ENCODE measurements around the gene HUNK.

HUNK gene

GRCh38 chr21:31873696-31874599 lies 1.1 kb downstream of the HUNK start:
- Histone ChIP-seq H3K27ac (ENCODE audit: low read depth, low read length) (peak overlapping the region; percentile 51), H3K27me3 (ENCODE audit: control insufficient read depth, insufficient read depth, low read length) (peaks cover 5% of the 10 kb centered on the region), H3K9ac (ENCODE audit: low read length) (no peak overlapping the region), H3K36me3 (ENCODE audit: control insufficient read depth, insufficient read depth, low read length) (no peaks in the 10 kb centered on the region), H3K4me3 (ENCODE audit: low read length) (peak overlapping the region; percentile 68), H3K4me1 (ENCODE audit: control insufficient read depth, insufficient read depth, low read length) (no peaks in the 10 kb centered on the region)

GRCh38 chr21:31874812-31875212 lies 2.0 kb downstream of the HUNK start:
- no peak overlapping the region for H3K9ac ChIP-seq (ENCODE audit: low read length)
- H3K27me3 ChIP-seq (ENCODE audit: control insufficient read depth, insufficient read depth, low read length) = peaks cover 5% of the 10 kb centered on the region
- no peaks in the 10 kb centered on the region for H3K36me3 ChIP-seq (ENCODE audit: control insufficient read depth, insufficient read depth, low read length)
- peak overlapping the region; percentile 43 for H3K4me3 ChIP-seq (ENCODE audit: low read length)
- H3K27ac ChIP-seq (ENCODE audit: low read depth, low read length) = peak overlapping the region; percentile 15
- no peaks in the 10 kb centered on the region for H3K4me1 ChIP-seq (ENCODE audit: control insufficient read depth, insufficient read depth, low read length)

- Histone ChIP-seq H3K36me3 (ENCODE audit: control insufficient read depth, insufficient read depth, low read length) (no peaks in the 10 kb centered on the region), H3K27ac (ENCODE audit: low read depth, low read length) (peak overlapping the region; percentile 15), H3K4me3 (ENCODE audit: low read length) (peak overlapping the region; percentile 43), H3K4me1 (ENCODE audit: control insufficient read depth, insufficient read depth, low read length) (no peaks in the 10 kb centered on the region), H3K9ac (ENCODE audit: low read length) (no peak overlapping the region), H3K27me3 (ENCODE audit: control insufficient read depth, insufficient read depth, low read length) (peaks cover 5% of the 10 kb centered on the region)
Observed at GRCh38 chr21:31875496-31876015, 2.7 kb downstream of the HUNK start.

- H3K27me3 ChIP-seq (ENCODE audit: control insufficient read depth, insufficient read depth, low read length) = peaks cover 5% of the 10 kb centered on the region
- H3K4me1 ChIP-seq (ENCODE audit: control insufficient read depth, insufficient read depth, low read length) = no peaks in the 10 kb centered on the region
- no peak overlapping the region for H3K9ac ChIP-seq (ENCODE audit: low read length)
- H3K4me3 ChIP-seq (ENCODE audit: low read length) = no peak overlapping the region
- no peak overlapping the region for H3K27ac ChIP-seq (ENCODE audit: low read depth, low read length)
- H3K36me3 ChIP-seq (ENCODE audit: control insufficient read depth, insufficient read depth, low read length) = no peaks in the 10 kb centered on the region
Observed at GRCh38 chr21:31877463-31877957, 4.7 kb downstream of the HUNK start.

DNA sequence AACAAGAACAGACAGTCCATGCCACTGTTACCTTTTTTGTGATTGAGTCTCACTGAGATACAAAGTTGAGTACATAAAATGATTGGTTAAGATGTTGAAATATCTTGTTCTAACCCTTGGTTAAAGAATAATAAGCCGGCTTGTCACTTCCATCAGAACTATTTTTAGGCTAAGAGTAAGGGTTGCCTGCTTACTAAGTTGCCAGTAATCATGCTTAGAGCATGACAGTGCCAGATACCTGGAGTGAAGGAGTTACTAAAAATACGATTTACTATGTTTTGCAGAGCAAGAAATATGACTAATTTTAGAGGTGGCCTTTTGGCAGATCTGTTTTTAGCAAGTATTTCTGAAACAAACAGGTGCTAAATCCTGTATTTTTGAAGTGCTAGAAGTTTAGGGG lies 6.0 kb downstream of the HUNK start:
- no peak overlapping the region for H3K27ac ChIP-seq (ENCODE audit: low read depth, low read length)

GRCh38 chr21:31879241-31879650 lies 6.4 kb downstream of the HUNK start:
- Histone ChIP-seq H3K27ac (ENCODE audit: low read depth, low read length) (no peak overlapping the region), H3K27me3 (ENCODE audit: control insufficient read depth, insufficient read depth, low read length) (peaks cover 5% of the 10 kb centered on the region), H3K4me3 (ENCODE audit: low read length) (no peak overlapping the region), H3K36me3 (ENCODE audit: control insufficient read depth, insufficient read depth, low read length) (no peaks in the 10 kb centered on the region), H3K9ac (ENCODE audit: low read length) (no peak overlapping the region), H3K4me1 (ENCODE audit: control insufficient read depth, insufficient read depth, low read length) (no peaks in the 10 kb centered on the region)

More for the DNA sequence above, 6.0 kb downstream of the HUNK start:
- Histone ChIP-seq H3K4me3 (ENCODE audit: low read length) (no peak overlapping the region), H3K4me1 (ENCODE audit: control insufficient read depth, insufficient read depth, low read length) (no peaks in the 10 kb centered on the region), H3K36me3 (ENCODE audit: control insufficient read depth, insufficient read depth, low read length) (no peaks in the 10 kb centered on the region), H3K9ac (ENCODE audit: low read length) (no peak overlapping the region), H3K27me3 (ENCODE audit: control insufficient read depth, insufficient read depth, low read length) (peaks cover 5% of the 10 kb centered on the region)

DNA sequence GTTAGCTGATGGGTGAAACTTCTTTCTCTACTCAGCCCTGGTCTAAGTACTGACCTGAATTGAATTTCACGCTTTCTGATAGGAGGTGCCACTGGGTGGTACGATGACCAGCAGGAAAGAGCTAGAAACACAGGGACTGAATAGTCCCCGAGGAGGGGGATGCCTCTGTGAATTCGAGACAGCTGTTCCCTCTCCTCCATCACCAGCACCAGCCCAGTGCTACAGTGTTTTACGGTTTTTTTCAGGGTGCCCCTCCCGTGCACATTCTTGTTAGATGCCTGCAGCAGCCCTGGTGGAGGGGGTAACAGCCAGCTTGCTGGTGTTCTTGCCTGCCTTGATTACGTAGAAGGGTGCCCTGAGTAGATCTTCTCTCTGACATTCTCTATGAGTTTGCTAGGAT lies 7.1 kb downstream of the HUNK start:
- Histone ChIP-seq H3K27me3 (ENCODE audit: control insufficient read depth, insufficient read depth, low read length) (peaks cover 3% of the 10 kb centered on the region), H3K36me3 (ENCODE audit: control insufficient read depth, insufficient read depth, low read length) (no peaks in the 10 kb centered on the region), H3K9ac (ENCODE audit: low read length) (no peak overlapping the region), H3K4me3 (ENCODE audit: low read length) (no peak overlapping the region), H3K27ac (ENCODE audit: low read depth, low read length) (no peak overlapping the region), H3K4me1 (ENCODE audit: control insufficient read depth, insufficient read depth, low read length) (no peaks in the 10 kb centered on the region)

GRCh38 chr21:31880816-31881215 lies 8.0 kb downstream of the HUNK start:
- no peak overlapping the region for H3K9ac ChIP-seq (ENCODE audit: low read length)
- no peaks in the 10 kb centered on the region for H3K4me1 ChIP-seq (ENCODE audit: control insufficient read depth, insufficient read depth, low read length)
- no peak overlapping the region for H3K4me3 ChIP-seq (ENCODE audit: low read length)
- no peak overlapping the region for H3K27ac ChIP-seq (ENCODE audit: low read depth, low read length)
- H3K27me3 ChIP-seq (ENCODE audit: control insufficient read depth, insufficient read depth, low read length) = no peaks in the 10 kb centered on the region
- H3K36me3 ChIP-seq (ENCODE audit: control insufficient read depth, insufficient read depth, low read length) = no peaks in the 10 kb centered on the region

DNA sequence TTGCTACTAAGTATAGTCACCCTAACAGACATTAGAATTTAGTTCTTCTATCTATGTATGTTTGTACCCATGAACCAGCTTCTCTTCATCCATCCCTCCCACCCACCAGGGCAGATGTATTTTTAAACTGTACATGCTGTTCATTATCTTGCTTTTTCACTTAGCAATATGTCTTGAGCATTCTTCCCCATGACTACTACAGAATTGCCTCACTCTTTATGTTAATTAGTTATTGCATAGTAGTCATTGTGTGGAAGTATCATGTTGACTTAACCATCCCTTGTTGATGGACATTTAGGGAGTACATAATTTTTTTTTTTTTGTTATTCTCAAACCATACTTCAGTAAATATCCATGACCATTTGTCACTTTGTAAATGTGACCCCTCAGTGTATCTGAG lies 9.9 kb downstream of the HUNK start:
- Histone ChIP-seq H3K36me3 (ENCODE audit: control insufficient read depth, insufficient read depth, low read length) (no peaks in the 10 kb centered on the region), H3K4me1 (ENCODE audit: control insufficient read depth, insufficient read depth, low read length) (no peaks in the 10 kb centered on the region), H3K27me3 (ENCODE audit: control insufficient read depth, insufficient read depth, low read length) (no peaks in the 10 kb centered on the region), H3K27ac (ENCODE audit: low read depth, low read length) (no peak overlapping the region), H3K4me3 (ENCODE audit: low read length) (no peak overlapping the region), H3K9ac (ENCODE audit: low read length) (no peak overlapping the region)

DNA sequence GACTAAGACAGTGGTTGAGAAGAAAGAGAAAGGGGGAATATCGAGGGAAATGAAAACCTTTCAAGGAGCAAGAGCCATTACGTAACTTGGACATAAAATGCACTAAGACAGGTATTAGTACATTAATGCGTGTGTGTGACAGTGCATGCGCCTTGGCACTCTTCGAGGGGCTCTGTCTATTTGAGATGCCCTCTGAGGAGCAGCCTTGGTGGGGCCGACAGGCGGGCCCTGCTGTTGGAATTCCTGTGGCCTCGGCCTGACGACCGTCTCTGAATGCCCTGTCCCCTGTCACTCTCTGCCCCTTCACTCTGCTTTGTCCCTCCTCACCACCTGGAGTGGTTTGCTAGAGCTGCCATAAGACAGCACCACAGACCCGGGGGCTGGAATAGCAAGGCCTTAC lies 12.3 kb downstream of the HUNK start:
- Histone ChIP-seq H3K27me3 (ENCODE audit: control insufficient read depth, insufficient read depth, low read length) (no peaks in the 10 kb centered on the region), H3K9ac (ENCODE audit: low read length) (no peak overlapping the region), H3K36me3 (ENCODE audit: control insufficient read depth, insufficient read depth, low read length) (no peaks in the 10 kb centered on the region), H3K4me3 (ENCODE audit: low read length) (no peak overlapping the region), H3K4me1 (ENCODE audit: control insufficient read depth, insufficient read depth, low read length) (no peaks in the 10 kb centered on the region), H3K27ac (ENCODE audit: low read depth, low read length) (no peak overlapping the region)

DNA sequence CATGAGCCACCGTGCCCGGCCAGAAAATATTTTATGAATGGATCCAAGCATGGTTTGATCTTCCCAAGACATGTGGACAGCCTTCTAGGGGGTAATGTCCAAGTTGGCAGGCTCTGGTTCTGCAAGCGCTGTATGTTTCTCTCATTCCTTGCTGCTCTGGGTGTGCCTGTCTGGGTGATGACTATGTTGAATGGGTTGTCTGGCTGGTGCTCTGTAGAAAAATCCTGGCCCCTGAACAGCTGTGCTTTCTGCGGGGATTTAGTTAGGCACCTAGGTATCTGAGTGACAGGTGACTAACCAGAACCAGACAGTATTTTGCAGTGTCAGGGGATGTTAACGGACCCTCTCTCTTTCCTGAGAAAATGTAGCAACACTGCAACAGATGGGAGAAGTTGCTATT lies 14.1 kb downstream of the HUNK start:
- Histone ChIP-seq H3K27me3 (ENCODE audit: control insufficient read depth, insufficient read depth, low read length) (no peaks in the 10 kb centered on the region), H3K27ac (ENCODE audit: low read depth, low read length) (no peak overlapping the region), H3K4me3 (ENCODE audit: low read length) (no peak overlapping the region), H3K4me1 (ENCODE audit: control insufficient read depth, insufficient read depth, low read length) (no peaks in the 10 kb centered on the region), H3K9ac (ENCODE audit: low read length) (no peak overlapping the region), H3K36me3 (ENCODE audit: control insufficient read depth, insufficient read depth, low read length) (no peaks in the 10 kb centered on the region)

DNA sequence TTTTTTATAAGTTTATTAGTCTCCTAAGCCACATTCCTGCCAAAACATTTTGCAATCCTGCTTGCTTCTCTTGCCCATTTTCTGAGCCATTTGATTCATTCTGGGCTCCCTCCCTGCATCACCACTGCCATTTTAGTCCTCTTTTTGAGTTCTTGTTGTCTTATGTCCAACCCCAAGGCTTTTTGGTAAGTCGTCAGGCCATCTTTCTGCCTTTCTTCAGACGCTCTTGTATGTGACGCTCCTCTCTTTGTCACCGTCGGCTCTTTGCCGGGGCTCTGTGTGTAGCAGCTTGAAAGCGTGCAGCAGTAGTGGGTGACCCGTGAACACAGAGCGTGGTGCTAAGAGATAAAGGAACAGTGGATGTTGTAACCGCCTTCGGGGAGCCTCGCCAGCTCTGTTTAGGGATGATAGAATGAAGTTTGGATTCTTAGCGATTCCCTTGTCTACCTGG lies 14.6 kb downstream of the HUNK start:
- Histone ChIP-seq H3K36me3 (ENCODE audit: control insufficient read depth, insufficient read depth, low read length) (no peaks in the 10 kb centered on the region), H3K9ac (ENCODE audit: low read length) (no peak overlapping the region), H3K4me1 (ENCODE audit: control insufficient read depth, insufficient read depth, low read length) (no peaks in the 10 kb centered on the region), H3K27ac (ENCODE audit: low read depth, low read length) (no peak overlapping the region), H3K27me3 (ENCODE audit: control insufficient read depth, insufficient read depth, low read length) (no peaks in the 10 kb centered on the region), H3K4me3 (ENCODE audit: low read length) (no peak overlapping the region)

Data from rectal smooth muscle tissue (tissue), 1 donor.